Panc1 (cell line): Measurements from ENCODE around the gene LITAF. TPM values are rescaled to one million over a fixed set of nuclear protein-coding genes. Genes with fewer than 3 reads are reported as not detected.

Experiments
- ATAC-seq: fragments of 200-7000 bp; cut with Tn5 transposase; 2 replicates; pipeline ENCODE4 v1.9.1; 2020; ENCODE audit warnings: mild to moderate bottlenecking, moderate library complexity
- BruUV-seq: library from RNA; stranded (reverse); fragments of 400-500 nt; replicated peaks from 2 replicates; lab custom pipeline; 2021; lab: Mats Ljungman, UMichigan
- CTCF ChIA-PET: fragments of 300-600 bp; sonication (Branson Sonifier 250); formaldehyde crosslinking; loops from one replicate; lab custom pipeline; 2022; ENCODE audit warnings: antibody characterized with exemption; lab: Charles Lee
- POLR2A ChIA-PET: fragments of 300-600 bp; sonication (Branson Sonifier 250); formaldehyde crosslinking; loops from one replicate; lab custom pipeline; 2022; ENCODE audit warnings: antibody characterized with exemption; lab: Charles Lee
- DNase-seq: peaks from one replicate; pipeline ENCODE4 v3.0.0-alpha.2; 2010; ENCODE audit warnings: low read depth, low spot score
- H3K27ac ChIP-seq: 2 replicates; pipeline ENCODE4 v1.5.1; 2011; ENCODE audit warnings: mild to moderate bottlenecking, low read length, inconsistent platforms
- H3K27me3 ChIP-seq: fragments of 200-500 bp; sonication (Bioruptor generic); 2 replicates; pipeline ENCODE4 v1.6.0; 2014; ENCODE audit warnings: low read length, inconsistent platforms; ENCODE audit not compliant: control insufficient read depth, insufficient read depth
- H3K36me3 ChIP-seq: fragments of 200-500 bp; sonication (Bioruptor generic); 2 replicates; pipeline ENCODE4 v1.5.1; 2014; ENCODE audit warnings: inconsistent platforms, mild to moderate bottlenecking, low read length, moderate library complexity; ENCODE audit not compliant: control insufficient read depth, insufficient read depth
- H3K4me1 ChIP-seq: 2 replicates; pipeline ENCODE4 v1.5.1; 2011; ENCODE audit warnings: inconsistent platforms, mild to moderate bottlenecking, low read length, moderate library complexity; ENCODE audit not compliant: control insufficient read depth, insufficient read depth
- H3K4me3 ChIP-seq, 2 experiments: 2 replicates each; pipeline ENCODE4 v1.5.1; 2011 to 2012; ENCODE audit warnings: low read depth in 2 of 2, low read length in 2 of 2, mild to moderate bottlenecking in 2 of 2, inconsistent platforms in 1 of 2, moderate library complexity in 1 of 2
- H3K9me3 ChIP-seq: fragments of 200-500 bp; sonication (Bioruptor generic); 2 replicates; pipeline ENCODE4 v1.5.1; 2014; ENCODE audit warnings: low read depth, mild to moderate bottlenecking, inconsistent platforms, low read length, moderate library complexity; ENCODE audit not compliant: control insufficient read depth, insufficient read depth
- POLR2AphosphoS5 ChIP-seq: IDR thresholded peaks from 2 replicates; pipeline ENCODE4 v1.6.1; 2012; ENCODE audit warnings: mild to moderate bottlenecking, low read depth, low read length, moderate library complexity
- SIN3A ChIP-seq: IDR thresholded peaks from 2 replicates; pipeline ENCODE4 v1.6.1; 2012; ENCODE audit warnings: low read depth, mild to moderate bottlenecking, low read length, moderate library complexity, borderline replicate concordance; ENCODE audit not compliant: insufficient read depth
- TCF7L2 ChIP-seq: IDR thresholded peaks from 2 replicates; pipeline ENCODE4 v1.6.1; 2011; ENCODE audit warnings: mild to moderate bottlenecking, low read depth, low read length, inconsistent platforms
- in situ Hi-C: cut with HindIII; loops from 2 replicates; pipeline ENCODE4 v1.10.0; 2016; ENCODE audit warnings: low sequenced_read_pairs, low pct_unique_long_range_greater_than_20kb
- intact Hi-C: fragments of 100-400 bp; cut with micrococcal nuclease; formaldehyde crosslinking; loops from one replicate; pipeline ENCODE4 v1.10.0; 2022; ENCODE audit not compliant: unreplicated experiment
- total RNA-seq: library from RNA; stranded (reverse); gene quantifications from one replicate; pipeline ENCODE4 v1.2.1, GENCODE V29; 2021; ENCODE audit not compliant: unreplicated experiment
- TF ChIP-seq, protein P1 (sequence below), 2 experiments: IDR thresholded peaks; 2 replicates each; pipeline ENCODE4 v1.6.1; 2011 to 2012; ENCODE audit warnings: low read depth in 2 of 2, control low read depth in 1 of 2, low read length in 1 of 2, mild to moderate bottlenecking in 1 of 2, moderate library complexity in 1 of 2; ENCODE audit not compliant: insufficient read depth in 1 of 2
- TF ChIP-seq, protein P2 (sequence below): fragments of 450-650 bp; IDR thresholded peaks from 2 replicates; pipeline ENCODE4 v1.5.1; 2017; ENCODE audit warnings: mild to moderate bottlenecking

Gene LITAF
- total RNA-seq, 1 experiment from 2014 or later: 85.2 TPM

DNA sequence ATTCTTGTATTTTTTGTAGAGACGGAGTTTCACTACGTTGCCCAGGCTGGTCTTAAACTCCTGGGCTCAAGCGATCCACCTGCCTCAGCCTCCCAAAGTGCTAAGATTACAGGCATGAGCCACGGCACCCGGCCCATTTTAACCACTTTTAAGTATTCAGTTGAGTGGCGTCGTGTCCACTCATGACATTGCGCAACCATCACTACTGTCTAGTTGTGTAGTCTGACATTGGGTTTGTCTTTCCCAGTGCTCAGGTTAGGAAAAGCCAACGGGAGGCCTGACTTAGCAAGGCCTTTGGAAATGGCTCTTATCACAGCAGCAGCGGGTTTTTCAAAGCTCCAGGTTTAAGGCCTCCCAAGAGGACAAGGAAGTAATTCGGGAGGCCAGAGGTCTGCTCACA, 58.7 kb downstream of the LITAF start:
- CTCF ChIA-PET: no interaction called here
- Histone ChIP-seq H3K4me3 (no peak overlapping the region), H3K9me3 (no peaks in the 10 kb centered on the region), H3K4me1 (0 out of 2 replicates have a peak, but pooled peaks cover 2% of the 10 kb centered on the region), H3K36me3 (no peaks in the 10 kb centered on the region), H3K27ac (no peak overlapping the region), H3K27me3 (no peaks in the 10 kb centered on the region)
- no TSS peak for BruUV-seq
- in situ Hi-C loops: no loop called here
- ATAC-seq: no peak
- DNase-seq: no peak
- intact Hi-C loops: no loop called here
- TF ChIP-seq POLR2AphosphoS5 (no peak), TCF7L2 (no peak), SIN3A (no peak)
- TF ChIP-seq, protein P1, sequence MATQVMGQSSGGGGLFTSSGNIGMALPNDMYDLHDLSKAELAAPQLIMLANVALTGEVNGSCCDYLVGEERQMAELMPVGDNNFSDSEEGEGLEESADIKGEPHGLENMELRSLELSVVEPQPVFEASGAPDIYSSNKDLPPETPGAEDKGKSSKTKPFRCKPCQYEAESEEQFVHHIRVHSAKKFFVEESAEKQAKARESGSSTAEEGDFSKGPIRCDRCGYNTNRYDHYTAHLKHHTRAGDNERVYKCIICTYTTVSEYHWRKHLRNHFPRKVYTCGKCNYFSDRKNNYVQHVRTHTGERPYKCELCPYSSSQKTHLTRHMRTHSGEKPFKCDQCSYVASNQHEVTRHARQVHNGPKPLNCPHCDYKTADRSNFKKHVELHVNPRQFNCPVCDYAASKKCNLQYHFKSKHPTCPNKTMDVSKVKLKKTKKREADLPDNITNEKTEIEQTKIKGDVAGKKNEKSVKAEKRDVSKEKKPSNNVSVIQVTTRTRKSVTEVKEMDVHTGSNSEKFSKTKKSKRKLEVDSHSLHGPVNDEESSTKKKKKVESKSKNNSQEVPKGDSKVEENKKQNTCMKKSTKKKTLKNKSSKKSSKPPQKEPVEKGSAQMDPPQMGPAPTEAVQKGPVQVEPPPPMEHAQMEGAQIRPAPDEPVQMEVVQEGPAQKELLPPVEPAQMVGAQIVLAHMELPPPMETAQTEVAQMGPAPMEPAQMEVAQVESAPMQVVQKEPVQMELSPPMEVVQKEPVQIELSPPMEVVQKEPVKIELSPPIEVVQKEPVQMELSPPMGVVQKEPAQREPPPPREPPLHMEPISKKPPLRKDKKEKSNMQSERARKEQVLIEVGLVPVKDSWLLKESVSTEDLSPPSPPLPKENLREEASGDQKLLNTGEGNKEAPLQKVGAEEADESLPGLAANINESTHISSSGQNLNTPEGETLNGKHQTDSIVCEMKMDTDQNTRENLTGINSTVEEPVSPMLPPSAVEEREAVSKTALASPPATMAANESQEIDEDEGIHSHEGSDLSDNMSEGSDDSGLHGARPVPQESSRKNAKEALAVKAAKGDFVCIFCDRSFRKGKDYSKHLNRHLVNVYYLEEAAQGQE (IDR thresholded peaks at IDR 0.05; ENCODE audit: insufficient read depth in 1 of 2, low read depth in 2 of 2, low read length in 1 of 2): no peak
- TF ChIP-seq, protein P2, sequence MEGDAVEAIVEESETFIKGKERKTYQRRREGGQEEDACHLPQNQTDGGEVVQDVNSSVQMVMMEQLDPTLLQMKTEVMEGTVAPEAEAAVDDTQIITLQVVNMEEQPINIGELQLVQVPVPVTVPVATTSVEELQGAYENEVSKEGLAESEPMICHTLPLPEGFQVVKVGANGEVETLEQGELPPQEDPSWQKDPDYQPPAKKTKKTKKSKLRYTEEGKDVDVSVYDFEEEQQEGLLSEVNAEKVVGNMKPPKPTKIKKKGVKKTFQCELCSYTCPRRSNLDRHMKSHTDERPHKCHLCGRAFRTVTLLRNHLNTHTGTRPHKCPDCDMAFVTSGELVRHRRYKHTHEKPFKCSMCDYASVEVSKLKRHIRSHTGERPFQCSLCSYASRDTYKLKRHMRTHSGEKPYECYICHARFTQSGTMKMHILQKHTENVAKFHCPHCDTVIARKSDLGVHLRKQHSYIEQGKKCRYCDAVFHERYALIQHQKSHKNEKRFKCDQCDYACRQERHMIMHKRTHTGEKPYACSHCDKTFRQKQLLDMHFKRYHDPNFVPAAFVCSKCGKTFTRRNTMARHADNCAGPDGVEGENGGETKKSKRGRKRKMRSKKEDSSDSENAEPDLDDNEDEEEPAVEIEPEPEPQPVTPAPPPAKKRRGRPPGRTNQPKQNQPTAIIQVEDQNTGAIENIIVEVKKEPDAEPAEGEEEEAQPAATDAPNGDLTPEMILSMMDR: no peak
- POLR2A ChIA-PET: no interaction called here

DNA sequence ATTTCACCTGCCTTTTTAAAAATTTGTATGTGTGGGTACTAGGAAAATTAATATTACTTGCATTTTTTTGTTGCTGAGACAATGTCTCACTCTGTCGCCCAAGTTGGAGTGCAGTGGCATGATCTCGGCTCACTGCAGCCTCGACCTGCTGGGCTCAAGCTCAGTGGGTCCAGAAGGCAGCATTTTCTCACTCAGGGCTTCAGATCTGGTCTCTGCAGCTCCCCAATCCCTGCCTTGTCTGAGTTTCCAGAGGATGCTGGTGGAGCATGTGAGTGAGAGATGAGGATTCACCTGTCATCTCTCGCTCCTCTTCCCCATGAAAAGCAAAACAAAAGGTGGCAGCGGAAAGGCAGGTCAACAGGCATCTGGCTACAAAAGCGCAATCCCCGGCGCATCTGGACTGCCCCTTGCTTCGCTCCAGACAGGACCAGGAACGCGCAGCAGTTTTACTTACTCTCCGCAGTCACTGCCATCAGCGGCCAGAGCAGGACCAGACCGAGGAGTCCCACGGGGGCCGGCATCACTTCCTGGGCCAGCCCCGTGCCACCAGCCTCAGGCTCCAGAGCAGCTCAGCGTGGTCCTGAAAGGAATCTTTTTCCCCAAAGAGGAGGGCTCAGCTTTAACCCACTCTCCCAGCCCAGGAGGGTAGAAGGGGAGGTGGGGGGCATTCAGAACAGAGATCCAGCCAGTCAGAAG, 59.9 kb downstream of the LITAF start:
- ChIA-PET CTCF (no interaction called here), POLR2A (interaction anchor here (0.5 kb wide), 1 partner anchor 183 kb away, joined by 3 read pairs; no protein-coding TSS in a partner anchor)
- Histone ChIP-seq H3K27me3 (no peaks in the 10 kb centered on the region), H3K36me3 (no peaks in the 10 kb centered on the region), H3K27ac (no peak overlapping the region), H3K4me1 (0 out of 2 replicates have a peak, but pooled peaks cover 2% of the 10 kb centered on the region), H3K4me3 (no peak overlapping the region), H3K9me3 (no peaks in the 10 kb centered on the region)
- TF ChIP-seq, protein P1 (IDR thresholded peaks at IDR 0.05; ENCODE audit: insufficient read depth in 1 of 2, low read depth in 2 of 2, low read length in 1 of 2): no peak
- TF ChIP-seq, protein P2: no peak
- TF ChIP-seq SIN3A (no peak), TCF7L2 (no peak)
- in situ Hi-C loops: no loop called here
- no peak for DNase-seq
- no peak for ATAC-seq
- intact Hi-C loops: no loop called here
- no TSS peak for BruUV-seq
